ENCODE results near the gene TRIM14.
"Not testable (repeated sequence)": the region's sequence is repeated elsewhere in the genome, so short reads cannot be mapped to it uniquely, and the experiment has no call there.

Gene TRIM14

DNA sequence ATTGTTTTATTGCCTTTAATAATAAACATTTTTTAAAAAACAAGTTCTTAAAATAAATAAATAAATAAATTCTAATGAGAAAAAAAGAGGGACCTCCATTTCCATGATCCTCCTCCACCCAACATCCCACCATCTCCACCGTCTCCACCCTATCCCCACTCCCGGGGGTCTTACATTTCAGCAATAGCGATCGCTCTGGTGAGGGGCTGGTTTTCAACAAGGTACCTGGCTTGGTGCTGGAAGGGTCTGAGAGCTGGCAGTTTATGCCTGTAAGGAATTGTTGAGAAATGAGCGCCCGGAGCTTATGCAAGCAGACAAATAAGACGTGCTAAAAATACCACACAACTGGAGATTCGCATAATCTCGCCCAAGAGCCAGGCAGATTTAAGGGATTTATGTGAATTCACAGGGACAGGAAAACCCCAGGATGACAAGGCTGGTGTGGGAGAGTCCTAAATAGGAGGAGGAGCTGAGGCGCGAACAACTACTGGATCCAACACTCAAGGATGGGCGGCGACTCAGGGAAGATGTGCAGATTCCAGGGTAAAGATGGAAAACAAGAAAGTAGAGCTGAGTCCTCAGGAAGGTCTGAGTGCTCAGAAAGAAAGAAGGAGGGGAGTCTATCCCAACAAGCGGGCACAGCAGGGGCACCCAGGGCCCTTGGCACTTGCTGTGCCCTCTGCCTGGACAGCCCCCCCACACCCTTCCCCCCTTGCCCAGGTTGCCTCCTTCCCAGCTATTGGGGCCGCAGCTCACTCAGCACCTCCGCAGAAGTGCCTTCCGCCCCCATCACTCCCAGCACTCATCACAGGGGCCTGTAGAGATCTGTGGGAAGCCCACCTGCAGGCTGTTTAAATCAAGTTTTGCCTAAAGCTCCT is 27.0 kb downstream of the TRIM14 start:
- H3K27ac ChIP-seq (ENCODE audit: low read depth, low read length) = peak overlapping the region; percentile 51; the same call in 1 of the 2 replicates

DNA sequence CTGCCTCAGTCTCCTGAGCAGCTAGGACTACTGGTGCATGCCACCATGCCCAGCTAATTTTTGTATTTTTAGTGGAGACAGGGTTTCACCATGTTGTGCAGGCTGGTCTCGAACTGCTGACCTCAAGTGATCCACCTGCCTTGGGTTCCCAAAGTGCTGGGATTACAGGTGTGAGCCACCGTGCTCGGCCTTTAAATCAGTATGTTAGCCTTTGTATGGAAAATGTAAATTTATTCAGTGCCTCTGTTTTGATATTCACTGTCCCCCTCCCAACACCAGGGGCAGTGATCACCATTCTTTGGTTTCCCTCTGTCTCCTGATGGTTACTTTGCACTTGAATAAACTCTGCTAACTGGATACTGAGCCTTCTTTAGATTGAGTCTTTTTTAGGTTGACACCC is 28.3 kb downstream of the TRIM14 start:
- H3K9me3 ChIP-seq (ENCODE audit: insufficient read depth, low read depth, low read length); H3K27ac ChIP-seq (ENCODE audit: low read depth, low read length); H3K9ac ChIP-seq (ENCODE audit: low read depth, low read length); H3K36me3 ChIP-seq (ENCODE audit: insufficient read depth, low read length); H3K27me3 ChIP-seq (ENCODE audit: insufficient read depth, low read length): not testable (repeated sequence)
- peaks cover 41% of the 10 kb centered on the region for H3K4me1 ChIP-seq (ENCODE audit: insufficient read depth, low read length)
- peak overlapping the region; percentile 1; the same call in 1 of the 2 replicates for H3K4me3 ChIP-seq (ENCODE audit: low read length)
- 31% methylated on average over 3 of the region's 3 CpGs for WGBS

More for the DNA sequence above, 27.0 kb downstream of the TRIM14 start:
- Histone ChIP-seq H3K9me3 (ENCODE audit: insufficient read depth, low read depth, low read length) (no peaks in the 10 kb centered on the region), H3K9ac (ENCODE audit: low read depth, low read length) (no peak overlapping the region), H3K4me1 (ENCODE audit: insufficient read depth, low read length) (peaks cover 31% of the 10 kb centered on the region), H3K27me3 (ENCODE audit: insufficient read depth, low read length) (no peaks in the 10 kb centered on the region), H3K4me3 (ENCODE audit: low read length) (peak overlapping the region; percentile 39), H3K36me3 (ENCODE audit: insufficient read depth, low read length) (no peaks in the 10 kb centered on the region)
- 52% methylated on average over 16 of the region's 17 CpGs for WGBS

DNA sequence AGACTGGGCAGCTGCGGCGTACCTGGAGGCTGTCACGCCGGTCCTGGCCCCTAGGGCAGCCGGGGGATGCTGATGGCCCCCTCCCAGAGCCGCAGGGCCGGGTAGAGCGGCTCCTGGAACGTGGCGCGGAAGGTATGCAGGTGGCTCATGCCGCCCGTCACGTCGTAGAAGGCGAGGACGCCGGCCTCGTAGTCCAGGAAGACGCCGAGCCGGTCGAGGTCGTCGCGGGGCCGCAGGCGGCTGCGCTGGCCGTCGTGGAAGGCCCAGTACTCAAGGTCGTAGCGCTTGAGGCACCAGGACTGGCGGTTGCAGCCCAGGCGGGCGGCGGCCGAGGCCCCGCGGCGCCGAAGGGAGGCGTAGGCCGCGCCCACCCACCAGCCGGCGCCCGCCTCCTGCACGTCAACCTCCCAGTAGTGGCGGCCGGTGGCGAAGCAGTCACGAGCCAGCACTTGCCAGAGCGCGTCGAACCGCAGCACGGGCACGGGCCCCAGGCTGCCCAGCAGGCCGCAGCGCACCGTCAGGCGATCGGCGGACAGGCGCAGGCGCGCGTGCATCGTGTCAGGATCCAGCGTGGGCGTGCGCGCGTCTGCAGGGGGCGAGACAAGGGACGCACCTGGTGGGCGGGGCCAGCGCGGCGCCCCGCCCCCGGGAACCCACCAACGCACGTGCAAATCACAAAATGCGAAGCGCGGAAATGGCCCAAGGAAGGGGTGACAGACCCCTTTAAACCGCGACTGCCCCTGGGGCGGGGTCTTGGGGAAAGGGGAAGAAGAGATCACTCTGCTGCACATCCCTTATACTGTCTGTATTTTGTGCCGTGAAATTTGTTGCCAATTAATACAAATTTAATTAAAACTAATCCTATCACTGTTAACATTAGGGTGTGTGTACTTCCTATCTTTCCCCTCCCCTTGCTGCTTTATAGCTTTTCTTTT is 31.3 kb downstream of the TRIM14 start:
- Histone ChIP-seq H3K27ac (ENCODE audit: low read depth, low read length) (no peak overlapping the region), H3K4me1 (ENCODE audit: insufficient read depth, low read length) (peaks cover 43% of the 10 kb centered on the region), H3K9me3 (ENCODE audit: insufficient read depth, low read depth, low read length) (no peaks in the 10 kb centered on the region), H3K36me3 (ENCODE audit: insufficient read depth, low read length) (peaks cover 11% of the 10 kb centered on the region), H3K9ac (ENCODE audit: low read depth, low read length) (no peak overlapping the region), H3K4me3 (ENCODE audit: low read length) (no peak overlapping the region), H3K27me3 (ENCODE audit: insufficient read depth, low read length) (no peaks in the 10 kb centered on the region)
- WGBS = 96% methylated on average over 92 of the region's 92 CpGs

DNA sequence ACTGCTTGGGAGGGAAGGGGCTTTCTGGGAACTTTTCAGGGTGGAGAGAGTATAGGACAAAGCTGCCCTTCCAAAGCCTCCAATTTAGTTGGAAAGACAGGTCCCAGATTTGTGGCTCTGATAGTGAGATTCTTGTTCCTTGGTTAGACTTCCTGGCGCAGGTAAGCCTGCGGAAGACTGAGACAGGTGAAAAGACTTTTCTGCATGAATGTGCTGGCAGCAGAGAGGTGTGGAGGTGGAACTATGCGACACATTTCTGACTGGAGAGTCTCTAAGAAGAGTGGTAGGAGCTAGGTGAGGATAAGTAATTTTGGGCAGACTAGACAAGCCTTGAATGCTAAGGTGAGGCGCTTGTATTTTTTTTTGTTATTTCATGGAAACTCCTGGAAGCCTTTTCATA is 32.6 kb downstream of the TRIM14 start:
- H3K27me3 ChIP-seq (ENCODE audit: insufficient read depth, low read length) = no peaks in the 10 kb centered on the region
- H3K27ac ChIP-seq (ENCODE audit: low read depth, low read length) = peak overlapping the region; percentile 53; the same call in 1 of the 2 replicates
- H3K9ac ChIP-seq (ENCODE audit: low read depth, low read length) = peak overlapping the region; percentile 35; the same call in 1 of the 2 replicates
- H3K4me1 ChIP-seq (ENCODE audit: insufficient read depth, low read length) = peaks cover 31% of the 10 kb centered on the region
- no peak overlapping the region for H3K4me3 ChIP-seq (ENCODE audit: low read length)
- peaks cover 24% of the 10 kb centered on the region for H3K36me3 ChIP-seq (ENCODE audit: insufficient read depth, low read length)
- no peaks in the 10 kb centered on the region for H3K9me3 ChIP-seq (ENCODE audit: insufficient read depth, low read depth, low read length)
- 94% methylated on average over 4 of the region's 4 CpGs for WGBS

DNA sequence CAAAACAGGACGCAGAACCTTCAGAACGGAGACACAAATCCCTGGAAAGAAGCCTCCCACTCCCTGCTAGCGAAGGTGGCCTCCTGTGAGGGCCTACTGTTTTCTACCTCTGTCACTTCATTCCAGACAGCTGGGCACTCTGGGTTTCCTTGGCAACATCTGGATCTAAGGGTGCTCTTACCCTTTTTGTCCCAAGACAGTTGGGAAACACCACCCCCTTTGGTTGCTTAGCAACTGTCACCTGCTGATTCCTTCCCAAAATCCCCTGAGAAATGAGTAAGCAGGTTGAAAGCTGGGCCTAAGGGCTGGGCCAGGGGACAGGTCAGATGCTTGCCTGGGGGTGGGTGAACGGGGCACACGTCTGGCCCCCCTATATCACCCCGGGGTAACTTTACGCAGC is 33.1 kb downstream of the TRIM14 start:
- H3K27me3 ChIP-seq (ENCODE audit: insufficient read depth, low read length) = no peaks in the 10 kb centered on the region
- peaks cover 26% of the 10 kb centered on the region for H3K4me1 ChIP-seq (ENCODE audit: insufficient read depth, low read length)
- 73% methylated on average over 7 of the region's 7 CpGs for WGBS
- no peak overlapping the region for H3K4me3 ChIP-seq (ENCODE audit: low read length)
- H3K9me3 ChIP-seq (ENCODE audit: insufficient read depth, low read depth, low read length) = no peaks in the 10 kb centered on the region
- peak overlapping the region; percentile 53; the same call in 1 of the 2 replicates for H3K27ac ChIP-seq (ENCODE audit: low read depth, low read length)
- H3K9ac ChIP-seq (ENCODE audit: low read depth, low read length) = peak overlapping the region; percentile 35; the same call in 1 of the 2 replicates
- H3K36me3 ChIP-seq (ENCODE audit: insufficient read depth, low read length) = peaks cover 29% of the 10 kb centered on the region

DNA sequence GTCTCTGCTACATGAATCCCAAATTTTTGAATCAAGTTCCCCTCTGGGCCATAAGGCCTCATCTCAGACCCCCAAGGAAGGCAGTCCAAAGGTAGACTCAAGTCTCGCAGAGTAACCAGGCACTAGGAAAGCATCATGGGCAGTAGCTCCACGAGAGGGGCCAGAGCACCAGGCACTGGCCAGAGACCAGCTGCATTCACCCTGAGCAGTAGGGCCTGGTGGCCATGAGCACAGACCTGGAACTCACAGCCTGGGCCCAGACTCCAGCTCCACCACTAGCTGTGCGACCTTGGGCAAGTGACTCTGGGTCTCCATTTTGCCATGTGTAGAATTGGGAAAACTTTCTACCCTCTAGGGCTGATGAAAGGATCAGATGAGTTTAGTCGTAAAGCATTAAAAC is 34.0 kb downstream of the TRIM14 start:
- Histone ChIP-seq H3K4me1 (ENCODE audit: insufficient read depth, low read length) (peaks cover 21% of the 10 kb centered on the region), H3K27me3 (ENCODE audit: insufficient read depth, low read length) (no peaks in the 10 kb centered on the region), H3K4me3 (ENCODE audit: low read length) (no peak overlapping the region), H3K36me3 (ENCODE audit: insufficient read depth, low read length) (peaks cover 34% of the 10 kb centered on the region), H3K9ac (ENCODE audit: low read depth, low read length) (no peak overlapping the region), H3K27ac (ENCODE audit: low read depth, low read length) (no peak overlapping the region), H3K9me3 (ENCODE audit: insufficient read depth, low read depth, low read length) (no peaks in the 10 kb centered on the region)
- WGBS = 97% methylated on average over 3 of the region's 4 CpGs

DNA sequence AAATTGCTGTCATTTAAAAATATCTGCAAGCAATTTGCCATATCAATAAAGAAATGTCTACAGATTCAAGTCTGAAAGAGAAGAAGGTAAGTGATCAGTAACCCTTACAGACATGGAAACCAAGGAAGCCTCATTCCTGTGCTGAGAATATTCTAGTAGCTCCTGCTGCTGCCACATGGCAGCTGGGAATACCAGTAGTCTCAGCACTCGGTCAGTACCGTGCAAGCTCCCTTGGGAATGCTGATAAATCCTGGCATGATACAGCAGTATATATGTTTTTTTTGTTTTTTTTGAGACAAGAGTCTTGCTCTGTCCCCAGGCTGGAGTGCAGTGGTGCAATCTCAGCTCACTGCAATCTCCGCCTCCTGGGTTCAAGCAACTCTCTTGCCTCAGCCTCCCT is 34.6 kb downstream of the TRIM14 start:
- H3K27me3 ChIP-seq (ENCODE audit: insufficient read depth, low read length) = no peaks in the 10 kb centered on the region
- peaks cover 14% of the 10 kb centered on the region for H3K4me1 ChIP-seq (ENCODE audit: insufficient read depth, low read length)
- H3K36me3 ChIP-seq (ENCODE audit: insufficient read depth, low read length) = peaks cover 34% of the 10 kb centered on the region
- H3K4me3 ChIP-seq (ENCODE audit: low read length) = no peak overlapping the region
- WGBS = 96% methylated on average over 3 of the region's 3 CpGs
- no peak overlapping the region for H3K9ac ChIP-seq (ENCODE audit: low read depth, low read length)
- no peaks in the 10 kb centered on the region for H3K9me3 ChIP-seq (ENCODE audit: insufficient read depth, low read depth, low read length)
- H3K27ac ChIP-seq (ENCODE audit: low read depth, low read length) = no peak overlapping the region

DNA sequence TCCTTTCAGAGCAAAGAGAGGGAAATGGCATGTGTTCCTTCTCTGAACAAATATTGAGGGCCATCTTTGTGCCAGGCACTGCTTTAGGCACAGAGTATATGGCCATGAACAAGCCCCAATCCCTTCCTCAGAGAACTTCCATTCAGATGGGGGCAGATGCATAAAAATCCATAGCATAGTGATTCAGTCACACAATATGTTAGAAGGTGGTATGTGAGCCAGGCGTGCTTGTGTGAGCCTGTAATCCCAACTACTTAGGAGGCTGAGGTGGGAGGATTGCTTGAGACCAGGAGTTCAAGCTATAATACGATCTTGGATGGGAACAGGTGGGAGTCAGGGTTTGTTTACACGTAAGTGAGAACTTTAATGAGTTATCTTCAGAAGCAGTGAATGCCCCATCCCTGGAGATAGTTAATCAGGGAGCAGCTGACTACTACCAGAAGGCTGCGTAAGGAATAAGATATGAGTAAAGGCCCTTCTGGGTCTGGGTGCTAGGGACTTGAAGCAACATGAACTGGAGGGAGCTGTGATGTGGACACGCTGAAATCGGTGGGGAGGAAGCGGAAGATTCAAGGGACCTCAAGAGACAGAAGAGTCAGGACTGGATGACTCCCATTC is 35.3 kb downstream of the TRIM14 start:
- WGBS = 93% methylated on average over 6 of the region's 7 CpGs
- no peak overlapping the region for H3K27ac ChIP-seq (ENCODE audit: low read depth, low read length)

DNA sequence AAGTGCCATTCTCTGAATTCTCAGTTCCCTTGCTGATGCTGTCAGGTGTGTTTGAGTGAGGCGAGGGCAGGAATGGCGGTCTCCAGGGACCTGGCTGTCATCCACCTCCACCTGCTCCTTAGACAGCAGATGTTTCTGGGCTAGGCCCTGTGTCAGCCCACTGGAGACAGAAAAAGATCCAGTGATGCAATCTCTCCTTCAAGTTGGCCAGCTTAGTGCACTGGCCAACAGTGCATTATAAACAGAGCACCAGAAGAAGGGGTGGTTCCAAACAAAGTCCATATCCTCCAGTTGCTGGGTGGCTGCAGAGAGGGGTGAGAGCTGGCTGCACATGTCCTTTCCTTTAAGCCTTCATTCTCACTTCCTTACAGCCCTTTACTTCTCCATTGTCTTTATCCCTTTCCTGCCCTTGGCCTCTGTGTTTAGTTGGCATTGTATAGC is 35.9 kb downstream of the TRIM14 start:
- no peak overlapping the region for H3K9ac ChIP-seq (ENCODE audit: low read depth, low read length)
- H3K27ac ChIP-seq (ENCODE audit: low read depth, low read length) = no peak overlapping the region
- peaks cover 13% of the 10 kb centered on the region for H3K4me1 ChIP-seq (ENCODE audit: insufficient read depth, low read length)
- no peaks in the 10 kb centered on the region for H3K27me3 ChIP-seq (ENCODE audit: insufficient read depth, low read length)
- no peaks in the 10 kb centered on the region for H3K9me3 ChIP-seq (ENCODE audit: insufficient read depth, low read depth, low read length)
- 97% methylated on average over 2 of the region's 2 CpGs for WGBS
- H3K36me3 ChIP-seq (ENCODE audit: insufficient read depth, low read length) = peaks cover 43% of the 10 kb centered on the region
- no peak overlapping the region for H3K4me3 ChIP-seq (ENCODE audit: low read length)

More for the DNA sequence above, 35.3 kb downstream of the TRIM14 start:
- H3K27me3 ChIP-seq (ENCODE audit: insufficient read depth, low read length) = no peaks in the 10 kb centered on the region
- no peak overlapping the region for H3K4me3 ChIP-seq (ENCODE audit: low read length)
- H3K9me3 ChIP-seq (ENCODE audit: insufficient read depth, low read depth, low read length) = no peaks in the 10 kb centered on the region
- peaks cover 41% of the 10 kb centered on the region for H3K36me3 ChIP-seq (ENCODE audit: insufficient read depth, low read length)
- H3K9ac ChIP-seq (ENCODE audit: low read depth, low read length) = no peak overlapping the region
- peaks cover 13% of the 10 kb centered on the region for H3K4me1 ChIP-seq (ENCODE audit: insufficient read depth, low read length)

DNA sequence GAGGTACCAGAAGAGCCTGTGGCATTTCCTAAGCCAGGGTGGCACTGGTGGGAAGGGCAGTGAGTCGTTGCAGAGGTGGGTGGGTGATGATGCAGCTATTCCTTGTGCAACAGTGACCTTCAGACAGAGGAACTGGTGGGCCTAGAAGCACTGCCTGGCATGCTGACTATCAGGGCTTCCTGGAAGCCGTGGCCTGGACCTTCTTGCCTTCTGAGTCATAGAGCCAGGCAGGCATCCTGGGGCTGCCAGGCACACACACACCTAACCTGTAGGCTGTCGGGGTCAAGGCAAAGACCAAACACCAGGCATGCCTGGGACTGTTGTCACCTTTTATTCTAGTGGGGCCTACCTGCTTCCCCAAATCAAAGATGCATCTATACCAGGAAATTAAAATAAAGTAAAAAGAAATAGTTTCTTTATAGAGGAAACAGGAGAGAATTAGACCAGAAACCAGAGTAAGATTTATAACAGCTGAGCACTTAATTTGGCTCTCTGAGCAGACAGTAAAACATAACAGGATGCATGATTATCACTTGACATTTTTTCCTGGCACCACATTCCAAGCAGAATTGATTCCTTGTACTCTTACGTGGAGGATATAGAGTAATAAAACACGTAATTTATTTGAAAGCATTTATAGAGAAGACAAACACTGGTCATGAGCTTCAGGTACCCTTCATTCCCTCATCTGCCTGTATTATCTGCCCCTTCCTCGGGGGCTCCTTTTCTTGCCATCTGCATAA is 37.4 kb downstream of the TRIM14 start:
- Histone ChIP-seq H3K27me3 (ENCODE audit: insufficient read depth, low read length) (no peaks in the 10 kb centered on the region), H3K4me1 (ENCODE audit: insufficient read depth, low read length) (peaks cover 15% of the 10 kb centered on the region), H3K9ac (ENCODE audit: low read depth, low read length) (no peak overlapping the region; the same call in 1 of the 2 replicates), H3K9me3 (ENCODE audit: insufficient read depth, low read depth, low read length) (no peaks in the 10 kb centered on the region), H3K36me3 (ENCODE audit: insufficient read depth, low read length) (peaks cover 48% of the 10 kb centered on the region), H3K27ac (ENCODE audit: low read depth, low read length) (no peak overlapping the region), H3K4me3 (ENCODE audit: low read length) (no peak overlapping the region)
- WGBS = 93% methylated on average over 6 of the region's 6 CpGs
